ENCODE measurements around the gene APMAP. TPM values are rescaled to one million over a fixed set of nuclear protein-coding genes. Genes with fewer than 3 reads are reported as not detected.

The APMAP gene
- total RNA-seq, 2 donors from 2014 or later = 109 to 206 TPM

DNA sequence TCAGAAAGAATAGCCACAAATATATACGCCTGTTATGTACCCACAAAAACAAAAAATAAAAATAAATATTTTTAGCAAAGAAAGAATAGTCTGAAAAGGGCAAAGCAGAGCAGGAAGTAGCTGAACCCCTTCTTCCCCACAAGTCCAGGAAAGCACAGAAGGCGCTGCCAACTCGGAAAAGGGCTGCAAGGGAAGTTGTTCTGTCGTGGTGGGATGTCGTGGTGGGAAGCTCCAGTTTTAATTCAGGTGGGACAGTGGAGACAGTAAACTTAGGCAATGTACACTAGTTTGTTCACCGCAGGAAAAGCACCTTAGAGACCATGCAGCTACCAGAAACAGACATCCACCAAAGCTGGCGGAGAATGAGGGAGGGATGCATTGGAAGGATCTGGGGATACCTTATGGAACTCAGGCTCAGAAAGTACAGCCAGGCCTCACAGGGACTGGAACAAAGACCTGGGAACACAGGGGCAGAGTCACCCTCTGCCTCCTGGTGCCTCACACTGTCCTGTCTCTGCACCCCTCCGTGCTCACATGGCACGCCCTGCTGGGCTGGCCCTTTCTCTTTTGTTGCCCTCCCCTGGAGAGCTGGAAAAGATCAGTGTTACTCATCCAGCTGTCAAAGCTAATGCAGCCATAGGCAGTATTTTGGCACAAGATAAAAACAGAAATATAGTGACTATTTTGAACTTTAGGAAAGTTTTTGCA is 3.3 kb upstream of the APMAP start:
- no peak for DNase-seq (ENCODE audit: low spot score)
- no peak for ATAC-seq
- Mint-ChIP-seq H3K4me3 (no peak overlapping the region), H3K9me3 (no peaks in the 10 kb centered on the region), H3K27ac (no peak overlapping the region), H3K27me3 (no peaks in the 10 kb centered on the region), H3K4me1 (ENCODE audit: low read depth in 2 of 2) (peaks cover 22 to 32% of the 10 kb centered on the region in 2 donors), H3K36me3 (peaks cover 11% of the 10 kb centered on the region)

- H3K36me3 Mint-ChIP-seq = peaks cover 18% of the 10 kb centered on the region
These were observed 2.2 kb upstream of the APMAP start for GRCh38 chr20:24994470-24995368.

DNA sequence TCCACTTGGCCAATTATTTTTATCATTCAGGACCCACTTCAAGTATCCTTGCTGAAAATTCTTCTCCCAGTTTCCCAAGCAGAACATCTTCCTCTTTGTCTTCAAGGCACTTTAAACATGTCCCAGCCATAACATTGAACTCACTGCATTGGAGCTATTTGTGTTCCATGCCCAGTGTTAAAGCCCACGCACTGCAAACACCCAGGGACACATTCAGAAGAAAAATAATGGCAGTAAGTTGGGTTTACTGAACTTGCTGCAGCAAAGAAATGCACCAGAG is 1.6 kb upstream of the APMAP start:
- no peaks in the 10 kb centered on the region for H3K27me3 Mint-ChIP-seq
- peak overlapping the region; percentile 35 for H3K4me3 Mint-ChIP-seq
- peak overlapping the region; percentile 74 to 96 for H3K27ac Mint-ChIP-seq
- H3K36me3 Mint-ChIP-seq = peaks cover 20% of the 10 kb centered on the region
- H3K9me3 Mint-ChIP-seq = no peaks in the 10 kb centered on the region
- no peak for ATAC-seq
- H3K4me1 Mint-ChIP-seq (ENCODE audit: low read depth in 2 of 2) = peaks cover 31 to 47% of the 10 kb centered on the region in 2 donors
- DNase-seq (ENCODE audit: low spot score) = no peak

More at GRCh38 chr20:24994470-24995368, 2.2 kb upstream of the APMAP start:
- no peaks in the 10 kb centered on the region for H3K27me3 Mint-ChIP-seq
- H3K27ac Mint-ChIP-seq = peak overlapping the region; percentile 74 to 96
- DNase-seq (ENCODE audit: low spot score) = peak; percentile 74
- H3K9me3 Mint-ChIP-seq = no peaks in the 10 kb centered on the region
- peaks cover 28 to 43% of the 10 kb centered on the region in 2 donors for H3K4me1 Mint-ChIP-seq (ENCODE audit: low read depth in 2 of 2)
- peak overlapping the region; percentile 49 for H3K4me3 Mint-ChIP-seq
- peak; percentile 32 to 46 for ATAC-seq

DNA sequence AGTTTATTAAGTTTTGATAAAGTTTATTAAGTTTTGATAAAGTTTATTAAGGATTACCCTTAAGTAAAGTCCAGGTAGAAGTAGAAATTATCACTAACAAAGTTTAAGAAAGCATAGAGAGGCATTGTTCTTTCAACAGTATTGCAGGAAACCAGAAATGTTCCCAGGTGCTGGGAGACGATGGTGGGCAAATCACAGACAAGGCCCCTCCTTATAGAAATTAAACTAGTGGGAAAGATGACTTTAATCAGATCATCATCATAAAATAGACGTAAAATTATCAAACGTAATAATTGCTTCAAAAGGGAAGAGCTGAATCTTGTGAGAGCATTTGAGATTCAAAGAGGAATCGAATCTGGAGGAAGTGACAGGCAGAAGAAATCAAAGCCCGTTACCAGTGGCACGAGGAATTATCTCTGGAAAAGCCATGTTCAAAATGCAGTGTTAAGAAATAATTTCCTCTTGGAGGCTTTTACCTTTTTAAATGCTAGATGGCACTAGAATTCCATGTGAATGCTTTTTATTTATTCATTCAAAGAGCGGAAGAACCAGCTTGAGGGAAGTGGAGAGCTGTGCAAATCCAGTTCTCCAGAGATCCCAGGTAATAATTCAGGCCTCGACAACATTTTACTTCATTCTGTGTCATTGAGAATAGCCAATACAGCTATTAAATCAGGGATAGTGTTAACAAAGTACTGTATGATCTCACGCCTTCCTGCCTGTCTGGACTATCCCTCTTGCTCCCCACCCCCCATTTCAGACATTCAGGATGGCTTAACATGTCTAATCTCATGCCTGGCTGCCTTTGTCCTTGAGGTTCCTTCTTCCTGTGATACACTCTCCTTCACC is 1.0 kb upstream of the APMAP start:
- no peaks in the 10 kb centered on the region for H3K9me3 Mint-ChIP-seq
- H3K4me3 Mint-ChIP-seq = peak overlapping the region; percentile 91
- ATAC-seq (no peak), DNase-seq (ENCODE audit: low spot score) (no peak)
- peaks cover 25% of the 10 kb centered on the region for H3K36me3 Mint-ChIP-seq
- H3K27ac Mint-ChIP-seq = peak overlapping the region; percentile 74 to 96
- no peaks in the 10 kb centered on the region for H3K27me3 Mint-ChIP-seq
- peaks cover 37 to 52% of the 10 kb centered on the region in 2 donors for H3K4me1 Mint-ChIP-seq (ENCODE audit: low read depth in 2 of 2)

DNA sequence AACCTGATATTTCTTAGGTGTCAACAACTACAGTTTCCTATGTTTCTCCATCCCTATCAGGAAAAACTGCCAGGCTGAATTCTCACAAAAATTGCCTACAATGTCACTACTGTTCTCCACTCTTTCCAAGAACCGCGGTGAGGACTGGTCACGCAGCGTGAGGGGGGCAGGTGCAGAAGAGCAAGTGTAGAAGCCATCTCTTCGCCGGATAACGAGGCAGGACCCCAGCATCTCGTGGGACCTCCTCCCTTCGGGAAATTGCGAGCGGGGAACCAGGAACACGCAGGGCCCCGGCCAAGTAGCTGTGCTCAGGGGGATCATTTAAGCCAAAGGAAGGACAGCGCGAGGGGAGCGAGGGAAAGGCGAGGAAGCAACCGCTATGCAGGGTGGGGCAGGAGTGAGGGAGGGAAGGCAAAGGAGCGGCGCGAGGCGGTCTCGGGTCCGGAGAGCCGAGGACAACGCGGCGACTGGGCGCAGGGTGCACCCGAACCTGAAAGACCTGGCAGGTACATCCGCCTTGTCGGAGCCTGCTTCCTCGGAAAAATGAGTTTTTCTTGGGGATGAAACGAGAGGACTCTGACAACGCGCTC is 559 bp downstream of the APMAP start:
- peak overlapping the region; percentile 74 to 96 for H3K27ac Mint-ChIP-seq
- no peak for DNase-seq (ENCODE audit: low spot score)
- peaks cover 26% of the 10 kb centered on the region for H3K36me3 Mint-ChIP-seq

DNA sequence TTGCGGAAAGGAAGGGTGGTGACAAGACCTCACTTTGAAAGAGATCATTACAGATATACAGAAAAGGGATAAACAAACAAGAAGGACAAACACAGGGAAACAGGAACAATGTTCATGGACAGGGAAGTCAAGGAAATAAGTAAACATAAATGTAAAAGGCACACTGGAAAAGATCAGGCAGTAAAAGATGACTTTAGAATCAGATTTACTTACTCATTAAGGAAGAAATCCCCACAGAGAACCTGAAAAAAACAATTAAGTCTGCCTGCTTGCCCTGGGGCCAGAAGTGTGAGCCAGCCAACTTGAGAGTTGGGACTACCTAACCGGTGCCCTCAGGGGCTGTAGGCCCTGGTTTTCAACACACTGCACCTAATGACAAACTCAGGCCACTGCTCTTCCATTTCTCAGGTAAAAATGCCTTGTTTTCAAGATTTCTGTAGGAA is 1.7 kb downstream of the APMAP start:
- peak overlapping the region; percentile 74 to 96 for H3K27ac Mint-ChIP-seq
- peaks cover 26% of the 10 kb centered on the region for H3K36me3 Mint-ChIP-seq

More for the DNA sequence above, 559 bp downstream of the APMAP start:
- no peaks in the 10 kb centered on the region for H3K27me3 Mint-ChIP-seq
- H3K9me3 Mint-ChIP-seq = no peaks in the 10 kb centered on the region
- peak overlapping the region; percentile 91 for H3K4me3 Mint-ChIP-seq
- peaks cover 52 to 68% of the 10 kb centered on the region in 2 donors for H3K4me1 Mint-ChIP-seq (ENCODE audit: low read depth in 2 of 2)
- peak; percentile 2 to 26 for ATAC-seq

GRCh38 chr20:24989162-24989561 is 3.4 kb downstream of the APMAP start:
- Mint-ChIP-seq H3K27ac (peak overlapping the region; percentile 74 to 96), H3K36me3 (peaks cover 31% of the 10 kb centered on the region), H3K27me3 (no peaks in the 10 kb centered on the region), H3K4me3 (peak overlapping the region; percentile 91), H3K9me3 (no peaks in the 10 kb centered on the region), H3K4me1 (ENCODE audit: low read depth in 2 of 2) (peaks cover 69 to 81% of the 10 kb centered on the region in 2 donors)
- DNase-seq (ENCODE audit: low spot score) (no peak), ATAC-seq (no peak)

More for the DNA sequence above, 1.7 kb downstream of the APMAP start:
- ATAC-seq (no peak), DNase-seq (ENCODE audit: low spot score) (no peak)
- Mint-ChIP-seq H3K9me3 (no peaks in the 10 kb centered on the region), H3K27me3 (no peaks in the 10 kb centered on the region), H3K4me3 (peak overlapping the region; percentile 91), H3K4me1 (ENCODE audit: low read depth in 2 of 2) (peaks cover 62 to 76% of the 10 kb centered on the region in 2 donors)

DNA sequence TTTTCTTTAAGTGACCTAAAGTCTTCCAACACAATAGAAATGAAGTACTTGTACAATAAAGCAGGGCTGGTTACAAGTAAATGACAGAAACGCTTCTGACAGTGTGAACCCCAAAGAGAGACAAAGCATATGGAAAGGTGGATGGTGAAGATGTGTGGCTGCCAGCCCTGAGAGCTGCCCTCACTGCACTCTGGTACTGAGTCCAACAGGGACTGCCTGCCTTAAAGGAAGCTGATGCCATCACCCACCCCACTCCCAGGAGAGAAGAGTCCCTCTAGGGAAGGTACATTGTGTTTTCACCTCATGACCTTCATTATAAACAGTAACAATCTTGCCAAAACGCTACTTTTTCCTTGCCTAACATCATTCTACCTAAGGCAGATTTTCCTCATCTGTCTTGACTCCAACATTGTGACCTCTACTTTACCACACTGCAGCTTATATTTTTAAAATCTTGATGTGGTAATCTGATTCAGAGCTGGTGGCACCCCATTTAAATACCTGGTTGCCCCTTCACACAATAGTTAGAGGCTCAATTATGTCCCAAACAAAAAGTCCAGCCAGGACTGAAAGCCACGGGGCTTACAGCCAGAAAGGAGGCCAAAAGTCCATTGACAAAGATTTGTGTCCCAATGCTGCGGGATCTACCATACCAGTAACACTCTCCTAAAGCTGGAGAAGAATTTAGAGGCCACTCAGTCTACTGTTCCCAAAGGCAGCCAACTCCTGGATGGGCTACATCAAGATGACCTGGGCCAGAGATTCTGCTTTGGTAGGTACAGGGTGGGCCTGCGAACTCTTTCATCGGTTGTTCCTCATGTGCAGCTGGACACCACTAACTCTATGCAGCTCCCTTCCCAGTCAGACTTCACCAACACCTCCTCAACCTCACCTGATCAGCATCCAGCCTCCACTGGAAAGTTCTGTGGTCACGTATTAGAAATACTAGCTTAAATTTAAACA is 4.4 kb downstream of the APMAP start:
- Mint-ChIP-seq H3K27ac (peak overlapping the region; percentile 74 to 96), H3K9me3 (no peaks in the 10 kb centered on the region), H3K36me3 (peaks cover 31% of the 10 kb centered on the region), H3K4me3 (peak overlapping the region; percentile 91), H3K27me3 (no peaks in the 10 kb centered on the region), H3K4me1 (ENCODE audit: low read depth in 2 of 2) (peaks cover 73 to 78% of the 10 kb centered on the region in 2 donors)
- ATAC-seq (no peak), DNase-seq (ENCODE audit: low spot score) (no peak)

DNA sequence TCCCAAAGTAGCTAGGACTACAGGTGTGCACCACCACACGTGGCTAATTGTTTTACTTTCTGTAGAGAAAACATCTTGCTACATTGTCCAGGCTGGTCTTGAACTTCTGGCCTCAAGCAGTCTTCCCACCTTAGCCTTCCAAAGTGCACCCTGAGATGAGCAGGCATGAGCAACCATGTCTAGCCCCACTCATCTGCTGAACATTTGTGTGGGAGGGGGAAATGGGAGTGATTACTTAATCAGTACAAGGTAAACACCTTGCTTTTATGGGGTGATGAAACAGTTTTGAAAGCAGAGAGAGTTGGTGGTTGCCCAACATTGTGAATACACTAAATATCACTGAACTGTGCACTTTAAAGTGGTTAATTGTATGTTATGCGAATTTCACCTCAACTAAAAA is 5.3 kb downstream of the APMAP start:
- Mint-ChIP-seq H3K9me3 (no peaks in the 10 kb centered on the region), H3K36me3 (peaks cover 34% of the 10 kb centered on the region), H3K27ac (peak overlapping the region; percentile 74 to 96), H3K4me1 (ENCODE audit: low read depth in 2 of 2) (peaks cover 81 to 87% of the 10 kb centered on the region in 2 donors), H3K27me3 (no peaks in the 10 kb centered on the region), H3K4me3 (peak overlapping the region; percentile 91)
- ATAC-seq (peak; percentile 21 to 65), DNase-seq (ENCODE audit: low spot score) (no peak)

- no peaks in the 10 kb centered on the region for H3K9me3 Mint-ChIP-seq
- H3K4me3 Mint-ChIP-seq = peak overlapping the region; percentile 91
- ATAC-seq (no peak), DNase-seq (ENCODE audit: low spot score) (no peak)
- H3K4me1 Mint-ChIP-seq (ENCODE audit: low read depth in 2 of 2) = peaks cover 87 to 89% of the 10 kb centered on the region in 2 donors
- H3K27me3 Mint-ChIP-seq = no peaks in the 10 kb centered on the region
- peaks cover 31% of the 10 kb centered on the region for H3K36me3 Mint-ChIP-seq
- peak overlapping the region; percentile 78 to 96 for H3K27ac Mint-ChIP-seq
These were observed 6.0 kb downstream of the APMAP start for GRCh38 chr20:24986436-24987015.

DNA sequence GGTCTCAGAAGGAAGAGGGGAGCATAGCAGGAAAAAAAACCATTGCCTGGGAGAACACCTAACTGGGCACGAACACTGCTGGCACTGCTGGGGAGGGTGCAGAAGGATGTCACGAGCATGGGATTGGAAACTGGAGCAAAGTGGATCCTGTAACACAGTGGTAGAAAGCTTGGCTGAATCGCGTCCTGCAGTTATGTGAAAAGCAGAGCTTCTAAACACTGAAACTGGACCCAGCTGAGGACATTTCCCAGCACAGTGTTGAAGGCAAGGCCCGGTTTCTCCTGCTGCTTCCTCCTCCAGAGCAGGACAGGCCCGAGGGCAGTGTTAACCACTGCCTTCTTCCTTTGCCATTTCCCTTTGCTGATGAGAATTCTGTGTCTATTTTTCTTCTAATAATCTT is 6.7 kb downstream of the APMAP start:
- H3K4me3 Mint-ChIP-seq = peak overlapping the region; percentile 72

More for the DNA sequence above, 6.7 kb downstream of the APMAP start:
- DNase-seq (ENCODE audit: low spot score) (no peak), ATAC-seq (no peak)
- Mint-ChIP-seq H3K27ac (peak overlapping the region; percentile 78 to 96), H3K36me3 (peaks cover 26% of the 10 kb centered on the region), H3K4me1 (ENCODE audit: low read depth in 2 of 2) (peaks cover 87 to 89% of the 10 kb centered on the region in 2 donors), H3K27me3 (no peaks in the 10 kb centered on the region), H3K9me3 (no peaks in the 10 kb centered on the region)
